ENCODE data around the gene KIAA0408. TPM values are rescaled to one million over a fixed set of nuclear protein-coding genes. Genes with fewer than 3 reads are reported as not detected.

KIAA0408 gene
- total RNA-seq, 1 experiment from 2014 or later: 0.25 TPM

GRCh38 chr6:127447780-127448179 lies 11.4 kb downstream of the KIAA0408 start:
- DNase-seq (ENCODE audit: low read depth, low spot score): no peak
- Histone ChIP-seq H3K79me2 (ENCODE audit: insufficient read depth, low read length) (no peaks in the 10 kb centered on the region), H3K4me1 (ENCODE audit: control insufficient read depth in 1 of 2, insufficient read depth in 2 of 2, low read length in 2 of 2) (no peaks in the 10 kb centered on the region), H3K9me2 (ENCODE audit: insufficient read depth) (no peaks in the 10 kb centered on the region), H3K27ac (ENCODE audit: low read depth, low read length) (no peak overlapping the region), H3K9me3 (ENCODE audit: control insufficient read depth in 1 of 2, insufficient read depth in 1 of 2, low read depth in 1 of 2, low read length in 2 of 2) (no peaks in the 10 kb centered on the region), H3K4me3 (replicated peaks in 1 of 2; ENCODE audit: low read depth in 1 of 2, low read length in 2 of 2) (no peak overlapping the region), H3K36me3 (ENCODE audit: control insufficient read depth in 1 of 2, insufficient read depth in 2 of 2, low read length in 2 of 2) (no peaks in the 10 kb centered on the region), H2AFZ (ENCODE audit: low read depth, low read length, poor library complexity, severe bottlenecking) (no peak overlapping the region), H3K27me3 (ENCODE audit: insufficient read depth, low read length) (no peaks in the 10 kb centered on the region), H4K20me1 (ENCODE audit: insufficient read depth) (no peaks in the 10 kb centered on the region), H3K4me2 (ENCODE audit: low read length) (no peak overlapping the region), H3K9ac (ENCODE audit: low read length) (no peak overlapping the region)
- ChIA-PET CTCF (no interaction called here), POLR2A (no interaction called here), RAD21 (ENCODE audit: low non-redundant PET in 1 of 2, low total read pairs in 2 of 2, uncharacterized antibody in 2 of 2, unreplicated experiment in 2 of 2) (no interaction called here)
- ATAC-seq: no peak
- intact Hi-C loops (cut with micrococcal nuclease): no loop called here
- TF ChIP-seq POLR2A (IDR thresholded peaks at IDR 0.05; ENCODE audit: borderline replicate concordance, extremely low read depth, insufficient read depth, insufficient read length): no peak
- no peak for TF ChIP-seq ZFX (IDR thresholded peaks at IDR 0.05)
- TF ChIP-seq TCF7L2 (IDR thresholded peaks at IDR 0.05; ENCODE audit: borderline replicate concordance, extremely low read depth, insufficient read depth, insufficient read length): no peak
- TF ChIP-seq EZH2 (IDR thresholded peaks at IDR 0.05): no peak
- no peak for TF ChIP-seq CBX3 (IDR thresholded peaks at IDR 0.05; ENCODE audit: low read depth)
- no peak for TF ChIP-seq SRF (IDR thresholded peaks at IDR 0.05; ENCODE audit: low read depth)
- BruUV-seq (replicated peaks): no TSS peak

DNA sequence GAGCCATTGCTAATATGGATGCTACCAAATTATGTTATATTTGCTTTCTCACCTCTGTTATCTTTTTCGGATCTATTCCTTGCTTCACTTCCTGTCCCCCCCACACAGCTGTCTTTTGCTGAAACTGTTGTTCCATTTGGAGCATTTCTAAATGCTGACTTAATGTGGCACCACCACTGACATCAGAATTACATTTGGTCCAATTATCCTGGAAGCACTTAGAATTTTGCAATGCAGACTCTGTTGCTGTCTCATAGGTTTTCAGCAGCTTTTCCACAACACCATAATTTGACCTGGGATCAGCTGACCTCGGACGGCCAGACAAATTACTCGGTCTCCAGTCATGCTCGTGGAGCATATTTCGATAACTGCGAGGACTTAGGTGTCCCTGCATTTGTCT lies 12.8 kb downstream of the KIAA0408 start:
- Histone ChIP-seq H3K4me2 (ENCODE audit: low read length) (no peak overlapping the region), H3K9ac (ENCODE audit: low read length) (no peak overlapping the region), H3K27ac (ENCODE audit: low read depth, low read length) (no peak overlapping the region), H3K9me3 (ENCODE audit: control insufficient read depth in 1 of 2, insufficient read depth in 1 of 2, low read depth in 1 of 2, low read length in 2 of 2) (no peaks in the 10 kb centered on the region), H4K20me1 (ENCODE audit: insufficient read depth) (no peaks in the 10 kb centered on the region), H3K9me2 (ENCODE audit: insufficient read depth) (no peaks in the 10 kb centered on the region), H3K4me3 (replicated peaks in 1 of 2; ENCODE audit: low read depth in 1 of 2, low read length in 2 of 2) (no peak overlapping the region), H3K36me3 (ENCODE audit: control insufficient read depth in 1 of 2, insufficient read depth in 2 of 2, low read length in 2 of 2) (no peaks in the 10 kb centered on the region), H3K27me3 (ENCODE audit: insufficient read depth, low read length) (no peaks in the 10 kb centered on the region), H2AFZ (ENCODE audit: low read depth, low read length, poor library complexity, severe bottlenecking) (no peak overlapping the region), H3K4me1 (ENCODE audit: control insufficient read depth in 1 of 2, insufficient read depth in 2 of 2, low read length in 2 of 2) (no peaks in the 10 kb centered on the region), H3K79me2 (ENCODE audit: insufficient read depth, low read length) (no peaks in the 10 kb centered on the region)
- no peak for TF ChIP-seq FOSL1 (IDR thresholded peaks at IDR 0.05; ENCODE audit: low read depth)
- TF ChIP-seq POLR2AphosphoS5 (IDR thresholded peaks at IDR 0.05; ENCODE audit: low read depth, low read length): no peak
- no TSS peak for BruUV-seq (replicated peaks)
- ChIA-PET POLR2A (no interaction called here), CTCF (no interaction called here), RAD21 (ENCODE audit: low non-redundant PET in 1 of 2, low total read pairs in 2 of 2, uncharacterized antibody in 2 of 2, unreplicated experiment in 2 of 2) (no interaction called here)
- intact Hi-C loops (cut with micrococcal nuclease): no loop called here
- DNase-seq (ENCODE audit: low read depth, low spot score) (no peak), ATAC-seq (no peak)
